ENCODE measurements around the gene SPRR2F. TPM values are rescaled to one million over a fixed set of nuclear protein-coding genes. Genes with fewer than 3 reads are reported as not detected.

The SPRR2F gene
- total and polyA plus RNA-seq, 8 donors: 0.63 TPM; not detected in 7

DNA sequence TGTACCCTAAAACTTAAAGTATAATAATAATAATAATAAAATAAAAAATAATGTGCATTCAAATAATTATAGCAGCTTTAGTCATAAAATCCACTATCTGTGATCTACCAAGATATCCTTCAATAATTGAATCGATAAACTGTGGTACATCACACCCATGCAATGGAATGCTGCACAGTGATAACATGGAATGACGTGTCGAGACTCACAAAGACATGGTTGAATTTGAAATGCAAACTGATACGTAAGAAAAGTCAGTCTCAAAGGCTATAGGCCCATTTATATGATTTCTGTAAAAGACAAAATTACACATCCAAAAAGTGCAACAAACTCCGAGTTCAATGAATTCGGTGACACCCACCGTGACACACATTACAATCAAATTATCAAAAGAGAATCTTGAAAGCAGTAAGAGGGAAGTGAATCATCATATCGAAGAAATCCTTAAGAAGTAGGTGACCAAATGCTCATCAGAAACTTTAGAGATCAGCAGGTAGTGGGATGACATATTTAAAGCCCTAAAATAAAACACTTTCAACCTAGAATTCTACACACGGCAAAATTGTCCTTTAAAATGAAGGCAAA, 13.8 kb downstream of the SPRR2F start:
- no peak for TF ChIP-seq CTCF (IDR thresholded peaks at IDR 0.05)
- no peaks in the 10 kb centered on the region for H3K4me1 ChIP-seq
- no peak overlapping the region for H3K4me3 ChIP-seq
- H3K27ac ChIP-seq: no peak overlapping the region
- H3K27me3 ChIP-seq: no peaks in the 10 kb centered on the region
- intact Hi-C loops (cut with DNase I): no loop called here
- H3K9me3 ChIP-seq: no peaks in the 10 kb centered on the region
- DNase-seq (no peak), ATAC-seq (no peak)
- H3K36me3 ChIP-seq: no peaks in the 10 kb centered on the region

DNA sequence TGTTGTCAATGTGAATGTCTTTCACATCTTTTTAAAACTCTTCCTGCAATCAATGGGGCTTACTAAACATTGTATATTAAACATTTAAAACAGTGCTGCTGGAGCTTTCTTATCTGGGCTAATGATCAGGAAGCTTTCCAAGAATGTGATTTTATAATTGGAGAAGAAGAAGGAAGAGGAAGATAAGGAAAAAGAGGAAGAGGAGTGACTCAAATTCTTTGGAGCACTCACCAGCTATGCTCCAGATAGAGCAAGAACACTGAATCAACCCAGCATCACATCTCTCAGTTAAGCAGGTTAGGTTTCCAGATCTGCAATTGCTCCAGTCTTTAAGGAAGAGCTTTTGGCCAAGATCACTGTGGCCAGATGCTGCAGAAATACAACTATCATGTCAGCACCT, 17.6 kb downstream of the SPRR2F start:
- Histone ChIP-seq H3K27me3 (no peaks in the 10 kb centered on the region), H3K36me3 (no peaks in the 10 kb centered on the region), H3K4me3 (no peak overlapping the region), H3K9me3 (no peaks in the 10 kb centered on the region), H3K4me1 (no peaks in the 10 kb centered on the region), H3K27ac (no peak overlapping the region)
- intact Hi-C loops (cut with DNase I): no loop called here
- DNase-seq (no peak), ATAC-seq (no peak)
- TF ChIP-seq CTCF (IDR thresholded peaks at IDR 0.05): no peak

DNA sequence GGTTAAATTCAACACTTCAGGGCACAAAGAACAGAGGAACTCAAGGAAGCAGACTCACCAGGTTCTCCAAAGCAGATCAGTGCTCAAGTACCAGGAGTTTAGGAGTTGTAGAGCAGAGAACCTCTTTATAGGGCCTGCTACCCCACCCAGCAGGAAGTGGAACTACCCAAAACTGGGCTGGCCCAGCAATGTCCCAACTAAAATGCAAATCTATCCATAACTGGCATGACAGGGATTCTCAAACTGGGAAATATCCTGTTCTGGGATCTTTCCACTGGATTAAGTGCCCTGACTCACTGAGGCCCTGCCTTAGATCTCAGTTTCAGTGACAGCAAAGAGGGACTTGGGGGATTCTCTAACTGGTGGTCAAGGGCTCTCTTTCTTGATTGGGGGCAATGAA, 18.9 kb downstream of the SPRR2F start, which contains the start of gene SPRR2E:
Gene SPRR2E (minus strand): TSS at position 101 of the 400 bp plus-strand sequence. CDS start 775 bp downstream, outside the sequence.
- H3K9me3 ChIP-seq: no peaks in the 10 kb centered on the region
- no peaks in the 10 kb centered on the region for H3K36me3 ChIP-seq
- H3K4me1 ChIP-seq: no peaks in the 10 kb centered on the region
- DNase-seq: no peak
- H3K27me3 ChIP-seq: no peaks in the 10 kb centered on the region
- no peak for TF ChIP-seq CTCF (IDR thresholded peaks at IDR 0.05)
- no peak for ATAC-seq
- intact Hi-C loops (cut with DNase I): no loop called here
- H3K4me3 ChIP-seq: no peak within 1 kb of the TSS
- H3K27ac ChIP-seq: no peak within 1 kb of the TSS

- DNase-seq (no peak), ATAC-seq (no peak)
- intact Hi-C loops (cut with DNase I): no loop called here
- H3K27me3 ChIP-seq: no peaks in the 10 kb centered on the region
- no peaks in the 10 kb centered on the region for H3K4me1 ChIP-seq
- TF ChIP-seq CTCF (IDR thresholded peaks at IDR 0.05): no peak
- H3K4me3 ChIP-seq: no peak overlapping the region
- no peaks in the 10 kb centered on the region for H3K36me3 ChIP-seq
- H3K27ac ChIP-seq: no peak overlapping the region
- no peaks in the 10 kb centered on the region for H3K9me3 ChIP-seq
Observed at GRCh38 chr1:153087652-153088051, 25.7 kb downstream of the SPRR2F start.

DNA sequence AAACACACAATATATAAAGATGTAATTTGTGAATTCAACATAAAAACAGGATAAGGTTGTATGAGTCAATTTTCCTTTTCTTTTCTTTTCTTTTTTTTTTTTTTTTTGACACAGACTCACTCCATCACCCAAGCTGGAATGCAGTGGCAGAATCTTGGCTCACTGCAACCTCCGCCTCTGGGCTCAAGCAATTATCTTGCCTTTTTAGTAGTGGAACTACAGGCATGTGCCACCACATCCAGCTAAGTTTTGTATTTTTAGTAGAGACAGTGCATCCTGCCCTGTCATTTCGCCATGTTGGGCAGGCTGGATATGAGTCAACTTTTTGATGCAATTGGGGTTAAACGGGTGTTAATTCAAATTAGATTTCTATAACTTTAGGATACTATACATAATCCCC, 31.6 kb downstream of the SPRR2F start:
- Histone ChIP-seq H3K4me1 (no peaks in the 10 kb centered on the region), H3K27me3 (no peaks in the 10 kb centered on the region), H3K4me3 (no peak overlapping the region), H3K36me3 (no peaks in the 10 kb centered on the region), H3K9me3 (no peaks in the 10 kb centered on the region), H3K27ac (no peak overlapping the region)
- no peak for DNase-seq
- ATAC-seq: no peak
- TF ChIP-seq CTCF (IDR thresholded peaks at IDR 0.05): no peak
- intact Hi-C loops (cut with DNase I): no loop called here

All from left lung (tissue), 10 donors.